Mesodermal cell (in vitro differentiated cells): ENCODE measurements around the gene HCFC1R1.
A peak's percentile ranks its signal among the peaks of the same experiment; 100 is the strongest.

Experiments used
- H3K27ac ChIP-seq: 2 replicates; pipeline ENCODE4 v1.7.0; 2013; ENCODE audit warnings: mild to moderate bottlenecking, low read depth, low read length, moderate library complexity; ENCODE audit not compliant: severe bottlenecking
- H3K36me3 ChIP-seq: 2 replicates; pipeline ENCODE4 v1.7.1; 2013; ENCODE audit warnings: mild to moderate bottlenecking, low read length, moderate library complexity; ENCODE audit not compliant: control insufficient read depth, insufficient read depth
- H3K4me1 ChIP-seq: one replicate; pipeline ENCODE4 v1.7.1; 2013; ENCODE audit warnings: mild to moderate bottlenecking, low read length; ENCODE audit not compliant: insufficient read depth, control insufficient read depth, poor library complexity, severe bottlenecking
- H3K4me3 ChIP-seq: 2 replicates; pipeline ENCODE4 v1.7.0; 2013; ENCODE audit warnings: low read length, control low read depth, mild to moderate bottlenecking; ENCODE audit not compliant: insufficient read depth, poor library complexity, severe bottlenecking; ENCODE audit errors: extremely low read depth
- H3K9me3 ChIP-seq: 2 replicates; pipeline ENCODE4 v1.7.1; 2013; ENCODE audit warnings: mild to moderate bottlenecking, low read length, moderate library complexity; ENCODE audit not compliant: control insufficient read depth
- WGBS, 2 experiments: methylation state at CpG; one replicate each; pipeline ENCODE4 v1.1.5; 2013; ENCODE audit warnings: missing lambda C conversion rate in 2 of 2; ENCODE audit not compliant: insufficient coverage in 2 of 2; 5-methylcytosine and 5-hydroxymethylcytosine counted together

HCFC1R1 gene

DNA sequence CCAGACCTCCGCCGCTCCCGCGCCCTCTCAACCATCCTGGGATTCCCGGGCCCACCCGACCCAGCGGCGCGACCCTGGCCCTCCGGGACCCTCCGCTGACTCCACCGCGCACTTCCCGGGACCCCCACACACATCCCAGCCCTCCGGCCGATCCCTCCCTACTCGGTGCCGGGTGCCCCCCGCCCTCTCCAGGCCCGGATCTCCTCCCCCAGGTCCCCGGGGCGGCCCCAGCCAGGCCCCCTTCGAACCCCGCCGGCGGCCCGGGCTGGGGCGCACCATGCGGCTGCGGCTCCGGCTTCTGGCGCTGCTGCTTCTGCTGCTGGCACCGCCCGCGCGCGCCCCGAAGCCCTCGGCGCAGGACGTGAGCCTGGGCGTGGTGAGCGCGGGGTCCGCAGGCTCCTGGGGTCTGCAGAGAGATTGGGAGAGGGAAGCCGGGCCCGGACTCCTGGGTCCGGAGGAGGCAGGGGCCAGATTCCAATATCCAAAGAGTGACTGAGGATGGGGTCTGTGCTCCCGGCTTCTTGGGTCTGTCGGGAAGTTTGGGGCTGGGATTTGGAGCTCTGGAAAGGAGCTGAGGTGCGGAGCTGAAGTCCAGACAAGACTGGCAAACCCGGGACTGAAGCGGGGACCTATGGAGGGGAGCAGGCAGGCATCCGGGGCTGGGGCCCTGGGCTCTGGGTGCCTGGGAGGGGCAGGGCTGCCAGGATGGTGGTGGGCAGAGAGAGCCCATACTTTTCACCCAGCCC, 23.1 kb upstream of the HCFC1R1 start:
- Histone ChIP-seq H3K9me3 (no peaks in the 10 kb centered on the region), H3K4me1 (no peaks in the 10 kb centered on the region), H3K4me3 (peak overlapping the region; percentile 51), H3K27ac (no peak overlapping the region), H3K36me3 (no peaks in the 10 kb centered on the region)
- WGBS, 2 experiments: 3 to 5% methylated on average over 27 to 45 of the region's 54 CpGs

DNA sequence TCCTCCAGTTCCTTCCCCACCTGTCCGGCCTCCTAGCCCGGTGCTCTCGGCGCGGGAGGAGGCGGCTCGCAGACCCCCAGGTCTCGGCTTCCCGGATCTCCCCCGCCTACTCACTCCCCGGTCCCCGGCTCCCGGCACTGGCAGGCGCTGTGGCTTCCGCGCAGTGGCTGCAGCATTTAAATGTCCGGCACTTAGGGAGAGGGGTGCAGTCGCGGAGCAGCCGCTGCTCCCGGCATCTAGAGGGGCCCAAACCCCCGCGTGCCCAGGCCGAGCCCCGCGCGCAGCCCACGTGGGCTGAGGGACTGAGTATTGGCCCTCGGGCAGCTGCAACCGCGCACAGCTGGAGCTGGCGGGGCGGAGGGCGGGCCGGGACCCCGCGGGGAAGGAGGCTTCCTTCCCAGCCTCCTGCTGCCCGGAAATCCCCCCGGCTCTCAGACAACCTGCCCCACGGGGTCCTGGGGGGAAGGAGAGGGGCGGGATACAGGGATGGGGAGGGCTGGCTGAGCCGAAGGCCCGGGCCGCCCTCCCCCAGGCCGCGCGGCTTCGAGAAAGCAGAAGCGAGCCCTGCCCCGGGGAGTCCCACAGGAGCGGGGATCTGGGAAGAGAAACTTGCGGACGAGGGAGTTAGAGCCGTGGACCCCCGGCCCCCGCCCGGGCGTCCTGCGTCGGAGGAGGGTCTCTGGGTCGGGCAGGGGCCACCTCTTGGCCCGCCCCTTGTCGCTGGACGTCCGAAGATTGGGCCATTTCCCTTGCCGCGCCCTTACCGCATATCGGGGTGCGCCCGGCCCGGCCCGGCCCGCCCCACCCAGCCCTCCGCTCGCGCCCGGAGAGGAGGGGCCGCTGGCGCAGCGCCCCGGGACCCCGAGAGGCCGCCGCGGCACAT, 22.3 kb upstream of the HCFC1R1 start, which contains the start of gene MMP25:
Gene MMP25, plus strand, starts transcription at position 804 of the 883 bp plus-strand sequence. CDS start 357 bp downstream, outside the sequence.
- WGBS, 2 experiments: 0% methylated on average over 52 to 69 of the region's 86 CpGs
- Histone ChIP-seq H3K4me1 (no peaks in the 10 kb centered on the region), H3K4me3 (peak within 1 kb of the TSS; percentile 51), H3K9me3 (no peaks in the 10 kb centered on the region), H3K36me3 (no peaks in the 10 kb centered on the region), H3K27ac (no peak within 1 kb of the TSS)

DNA sequence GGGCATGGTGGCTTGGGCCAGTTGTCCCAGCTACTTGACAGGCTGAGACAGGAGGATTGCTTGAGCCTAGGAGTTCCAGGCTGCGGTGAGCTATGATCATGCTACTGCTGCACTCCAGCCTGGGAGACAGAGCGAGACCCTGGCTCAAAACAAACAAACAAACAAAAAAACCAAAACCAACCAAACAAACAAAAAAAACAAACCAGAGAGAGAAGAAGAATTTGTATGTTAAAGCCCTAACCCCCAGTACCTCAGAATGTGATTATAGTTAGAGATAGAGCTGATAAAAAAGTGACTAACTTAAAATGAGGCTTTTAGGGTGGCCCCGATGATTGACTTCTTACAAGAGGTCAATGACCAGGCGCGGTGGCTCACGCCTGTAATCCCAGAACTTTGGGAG, 21.0 kb upstream of the HCFC1R1 start:
- 94 to 96% methylated on average over 4 to 5 of the region's 6 CpGs for WGBS, 2 experiments
- no peaks in the 10 kb centered on the region for H3K4me1 ChIP-seq
- H3K4me3 ChIP-seq: no peak overlapping the region
- H3K9me3 ChIP-seq: no peaks in the 10 kb centered on the region
- no peak overlapping the region for H3K27ac ChIP-seq
- no peaks in the 10 kb centered on the region for H3K36me3 ChIP-seq

DNA sequence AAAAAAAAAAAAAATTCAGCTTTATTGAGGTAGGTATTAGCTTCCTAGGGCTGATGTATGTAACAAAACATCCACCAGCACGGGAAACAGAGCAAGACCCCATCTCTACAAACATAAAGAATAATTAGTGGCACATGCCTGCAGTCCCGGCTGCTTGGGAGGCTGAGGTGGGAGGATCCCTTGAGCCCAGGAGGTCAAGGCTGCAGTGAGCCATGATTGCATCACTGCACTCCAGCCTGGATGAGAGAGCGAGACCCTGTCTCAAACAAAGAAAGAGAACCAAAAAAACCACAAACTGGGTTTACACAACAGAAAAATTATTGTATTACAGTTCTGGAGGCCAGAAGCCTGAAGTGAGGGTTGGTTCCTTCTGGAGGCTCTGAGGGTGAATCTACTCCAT, 18.6 kb upstream of the HCFC1R1 start:
- no peak overlapping the region for H3K4me3 ChIP-seq
- H3K27ac ChIP-seq: no peak overlapping the region
- WGBS, 2 experiments: 100% methylated on average over 1 of the region's 3 CpGs; no CpG with 5 or more reads in 1 of the 2 experiments
- H3K9me3 ChIP-seq: no peaks in the 10 kb centered on the region
- no peaks in the 10 kb centered on the region for H3K36me3 ChIP-seq
- H3K4me1 ChIP-seq: no peaks in the 10 kb centered on the region

DNA sequence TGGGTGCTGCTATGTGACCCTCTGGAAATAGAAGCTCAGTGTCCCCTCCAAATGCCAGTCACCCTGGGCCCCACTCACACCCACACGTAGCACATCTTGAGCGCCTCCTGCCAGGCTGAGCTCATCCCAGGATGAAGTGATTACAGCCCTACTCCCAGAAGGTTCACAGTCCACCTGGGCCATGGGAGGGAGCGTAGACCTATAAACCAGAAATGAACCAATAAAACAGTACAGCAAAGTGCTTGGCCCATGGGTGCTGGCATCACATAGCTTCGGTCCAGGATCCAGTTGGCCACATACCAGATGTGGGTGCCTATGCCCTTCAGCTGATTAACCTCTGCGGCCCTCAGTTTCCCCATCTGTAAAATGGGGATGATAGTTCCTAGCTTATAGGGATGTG, 15.2 kb upstream of the HCFC1R1 start:
- Histone ChIP-seq H3K9me3 (no peaks in the 10 kb centered on the region), H3K4me3 (no peak overlapping the region), H3K27ac (no peak overlapping the region), H3K36me3 (no peaks in the 10 kb centered on the region), H3K4me1 (no peaks in the 10 kb centered on the region)
- WGBS, 2 experiments: 83 to 87% methylated on average over 4 to 5 of the region's 5 CpGs

DNA sequence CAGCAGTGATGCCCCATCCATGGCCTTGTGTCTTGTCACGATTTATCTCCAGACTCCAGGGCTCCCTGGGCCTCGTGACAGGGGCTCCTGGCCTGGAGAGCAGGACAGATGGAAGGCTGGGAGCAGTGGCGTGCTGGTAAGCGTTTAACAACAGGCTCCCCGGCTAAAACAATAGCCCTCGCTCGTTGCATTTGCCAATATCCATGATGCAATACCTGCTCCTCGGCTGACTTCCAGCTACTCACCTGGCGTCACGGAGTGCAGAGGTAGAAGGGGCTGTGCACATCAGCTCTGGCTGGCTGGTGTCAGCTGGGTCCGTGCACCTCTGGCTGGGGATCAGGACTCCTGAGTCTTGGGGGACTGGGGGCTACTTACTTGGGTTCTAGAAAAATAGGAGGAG, 14.5 kb upstream of the HCFC1R1 start:
- 63 to 70% methylated on average over 9 to 11 of the region's 11 CpGs for WGBS, 2 experiments
- Histone ChIP-seq H3K36me3 (no peaks in the 10 kb centered on the region), H3K4me3 (no peak overlapping the region), H3K9me3 (no peaks in the 10 kb centered on the region), H3K27ac (no peak overlapping the region), H3K4me1 (no peaks in the 10 kb centered on the region)

DNA sequence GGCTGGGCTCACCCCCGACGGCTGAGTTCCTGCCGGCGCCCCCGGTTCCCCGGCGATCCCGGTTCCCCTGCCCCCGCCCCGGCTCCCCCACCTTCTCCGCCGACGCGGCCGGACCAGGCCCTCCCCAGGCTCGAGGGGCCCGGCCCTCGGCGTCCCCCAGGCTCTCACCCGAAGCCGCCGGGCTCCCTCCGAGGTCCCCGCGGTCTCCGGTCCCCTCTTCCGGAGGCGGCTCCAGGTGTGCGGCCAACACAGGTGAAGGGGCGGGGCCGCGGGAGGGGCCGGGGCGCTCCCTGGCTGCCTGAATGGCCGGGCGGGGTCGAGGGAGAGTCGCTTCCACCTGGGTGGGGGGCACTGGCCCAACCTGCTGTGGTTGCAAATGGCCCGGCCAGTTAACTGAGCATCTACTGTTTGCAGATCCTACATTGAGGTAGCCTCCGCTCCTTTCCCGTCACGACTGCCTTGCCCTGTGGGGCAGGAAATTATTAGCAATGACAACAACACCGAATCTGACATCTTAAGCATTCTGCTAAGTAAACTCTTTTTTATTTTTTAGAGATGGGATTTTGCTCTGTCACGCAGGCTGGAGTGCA, 13.1 kb upstream of the HCFC1R1 start, which contains the start of gene BICDL2:
Gene BICDL2, minus strand, starts transcription at position 219 of the 590 bp plus-strand sequence. CDS start 1,448 bp downstream, outside the sequence.
- no peak within 1 kb of the TSS for H3K27ac ChIP-seq
- WGBS, 2 experiments: 8 to 12% methylated on average over 28 to 31 of the region's 44 CpGs
- no peaks in the 10 kb centered on the region for H3K9me3 ChIP-seq
- H3K4me1 ChIP-seq: no peaks in the 10 kb centered on the region
- no peak within 1 kb of the TSS for H3K4me3 ChIP-seq
- no peaks in the 10 kb centered on the region for H3K36me3 ChIP-seq

DNA sequence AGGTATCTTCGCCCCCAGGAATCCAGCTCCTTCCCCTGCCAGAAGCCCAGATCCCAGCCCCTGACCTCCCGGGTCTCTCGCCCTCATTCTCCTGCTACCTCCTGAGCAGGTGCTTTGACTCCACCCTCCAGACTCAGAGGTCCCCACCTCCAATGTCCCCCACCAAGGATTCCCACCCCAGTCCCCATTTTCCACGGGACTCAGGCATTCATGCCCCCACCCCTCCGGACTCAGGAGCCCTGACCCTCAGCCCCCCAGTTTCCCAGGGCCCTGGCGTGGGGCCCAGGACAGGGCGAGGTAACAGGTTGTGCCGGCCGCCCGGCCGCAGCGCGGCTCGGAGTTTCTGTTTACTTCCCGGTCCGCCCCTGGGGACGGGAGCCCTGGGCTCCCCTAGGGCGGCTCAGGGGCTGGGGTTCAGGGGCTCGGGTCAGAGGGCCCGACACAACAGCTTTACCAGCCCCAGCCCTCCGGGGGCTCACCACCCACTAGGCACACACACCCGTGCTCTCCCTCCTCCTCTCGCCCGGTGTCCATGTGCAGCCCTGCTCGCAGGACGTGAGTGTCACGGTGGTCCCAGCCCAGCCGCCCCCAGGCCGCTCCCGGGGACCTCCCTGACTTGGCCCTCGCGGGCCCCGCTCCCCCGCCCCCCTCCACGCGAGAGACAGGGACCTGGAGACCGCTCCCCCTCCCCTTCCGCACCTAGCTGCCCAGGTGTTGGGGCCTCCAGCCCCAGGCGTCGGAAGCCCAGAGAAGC, 12.4 kb upstream of the HCFC1R1 start:
- Histone ChIP-seq H3K27ac (no peak overlapping the region), H3K4me1 (no peaks in the 10 kb centered on the region), H3K36me3 (no peaks in the 10 kb centered on the region), H3K9me3 (no peaks in the 10 kb centered on the region), H3K4me3 (no peak overlapping the region)
- 8 to 13% methylated on average over 20 to 25 of the region's 40 CpGs for WGBS, 2 experiments

DNA sequence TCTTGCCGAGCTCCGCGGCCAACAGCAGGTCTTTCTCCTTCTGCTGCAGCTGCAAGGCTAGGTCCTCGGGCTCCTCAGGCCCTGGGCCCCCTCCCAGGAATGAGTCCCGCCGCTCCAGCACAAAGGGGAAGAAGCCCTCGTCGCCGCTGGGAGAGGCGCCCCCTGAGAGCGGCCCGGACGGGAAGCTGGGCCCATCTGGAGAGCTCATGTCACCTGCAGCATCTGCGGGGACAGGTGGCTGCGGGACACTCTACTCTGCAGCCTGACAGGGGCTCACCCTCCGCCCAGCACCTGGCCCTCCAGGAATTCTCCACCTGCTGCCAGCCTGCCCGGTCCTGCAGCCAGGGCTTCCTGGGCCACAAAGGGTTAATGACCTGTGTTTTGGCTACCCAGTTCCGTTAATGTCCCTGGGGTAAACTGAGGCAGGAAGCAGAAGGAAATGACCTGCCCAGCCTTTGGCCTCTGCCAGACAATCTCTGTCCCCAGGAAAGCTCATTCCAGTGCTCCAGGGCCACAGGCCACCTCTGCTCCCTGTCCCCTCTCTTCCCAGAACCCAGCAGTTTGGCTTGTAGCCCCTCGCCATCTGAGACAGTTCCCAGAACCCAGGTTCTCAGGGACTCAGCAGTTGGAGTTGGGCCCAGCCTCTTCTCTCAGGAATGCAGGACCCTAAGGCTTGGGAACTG, 11.7 kb upstream of the HCFC1R1 start:
- 62 to 74% methylated on average over 8 to 19 of the region's 19 CpGs for WGBS, 2 experiments
- no peak overlapping the region for H3K4me3 ChIP-seq
- no peaks in the 10 kb centered on the region for H3K36me3 ChIP-seq
- no peak overlapping the region for H3K27ac ChIP-seq
- no peaks in the 10 kb centered on the region for H3K9me3 ChIP-seq
- H3K4me1 ChIP-seq: no peaks in the 10 kb centered on the region

DNA sequence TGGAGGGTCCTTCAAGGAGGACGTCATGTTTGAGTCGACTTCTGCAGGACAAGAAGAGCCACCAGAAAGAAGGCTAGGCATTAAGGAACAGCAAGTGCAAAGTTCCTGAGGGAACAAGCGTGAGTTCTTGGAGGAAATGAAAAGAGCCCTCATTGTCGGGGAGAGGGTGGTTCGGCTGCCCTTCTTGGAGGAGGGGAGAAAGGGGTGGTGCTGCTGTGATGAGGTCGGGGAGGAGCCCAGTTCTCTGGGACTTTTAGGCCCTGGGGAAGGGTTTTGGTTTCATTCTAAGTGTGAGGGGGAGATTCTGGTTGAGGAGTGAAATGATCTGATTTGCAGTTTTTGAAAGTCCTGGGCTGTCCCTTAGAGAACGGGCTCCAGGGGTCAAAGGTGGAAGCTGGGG, 8.9 kb upstream of the HCFC1R1 start:
- peaks cover 7% of the 10 kb centered on the region for H3K4me1 ChIP-seq
- H3K9me3 ChIP-seq: no peaks in the 10 kb centered on the region
- no peaks in the 10 kb centered on the region for H3K36me3 ChIP-seq
- 68% methylated on average over 6 to 7 of the region's 7 CpGs for WGBS, 2 experiments
- no peak overlapping the region for H3K4me3 ChIP-seq
- no peak overlapping the region for H3K27ac ChIP-seq
